ENCODE data around the gene HARS2. TPM values are rescaled to one million over a fixed set of nuclear protein-coding genes. Genes with fewer than 3 reads are reported as not detected.

The HARS2 gene
- total and polyA plus RNA-seq, 10 of the 15 experiments (the other 5 are each of a cell fraction or from before 2014, with no cell fraction given): 9.3 to 34.3 (median 24.8) TPM

DNA sequence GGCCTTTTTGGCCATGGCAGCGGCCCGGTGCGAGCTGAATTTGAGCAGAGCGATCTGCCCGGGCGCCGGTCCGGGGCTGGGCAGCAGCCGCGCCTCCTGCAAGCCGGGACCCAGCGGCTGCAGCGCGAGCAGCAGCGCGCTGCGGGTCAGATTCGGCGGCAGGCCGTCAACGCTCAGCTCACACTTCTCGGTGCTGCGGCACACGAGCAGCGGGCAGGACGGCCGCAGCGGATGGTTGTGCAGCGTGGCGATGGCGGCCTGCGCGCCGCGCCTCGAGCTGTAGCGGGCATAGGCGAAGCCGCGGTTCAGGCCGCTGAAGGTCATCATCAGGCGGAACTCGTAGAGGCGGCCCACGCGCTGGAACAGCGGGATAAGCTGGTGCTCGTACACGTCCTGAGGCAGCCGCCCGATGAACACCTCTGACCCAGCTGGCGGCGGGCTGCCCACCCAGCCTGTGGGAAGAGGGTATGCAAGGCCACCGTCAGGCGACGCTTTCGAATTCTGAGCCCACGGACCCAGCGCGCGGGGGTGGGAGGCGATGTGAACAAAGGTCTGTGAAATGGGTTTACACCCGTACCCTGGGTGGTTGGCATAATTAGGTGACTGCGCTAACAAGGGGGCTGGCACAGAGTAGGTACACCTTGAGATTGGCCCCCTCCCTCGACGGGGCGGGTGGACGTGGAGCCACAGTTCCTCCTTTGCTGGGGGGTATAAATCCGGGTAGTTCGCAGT lies 18.6 kb upstream of the HARS2 start:
- FAIRE-seq (no peak), DNase-seq (ENCODE audit: low read depth, low spot score) (no peak), ATAC-seq (no peak)
- ChIA-PET CTCF (interaction anchor here (0.7 to 1.0 kb wide), 2 partner anchors 18 to 314 kb away, joined by 3 read pairs; partner anchors contain the start of genes HARS1 and HARS2), SMC1A (ENCODE audit: uncharacterized antibody, unreplicated experiment) (no interaction called here), RAD21 (ENCODE audit: unreplicated experiment) (no interaction called here), POLR2A (no interaction called here)
- 98% methylated on average over 60 of the region's 70 CpGs for WGBS (ENCODE audit: insufficient coverage, insufficient replicate concordance, low lambda C conversion rate, missing lambda C conversion rate)
- TF ChIP-seq POLR2A (IDR thresholded peaks at IDR 0.05; ENCODE audit: low read depth, low read length) (peak; percentile 18; the same call in 1 of the 2 replicates), BHLHE40 (IDR thresholded peaks at IDR 0.05; ENCODE audit: borderline replicate concordance in 1 of 2, low read depth in 2 of 2, low read length in 1 of 2) (no peak)
- no peaks in the 10 kb centered on the region for H3K27me3 ChIP-seq (replicated peaks in 1 of 2; ENCODE audit: control insufficient read depth in 2 of 2, insufficient read depth in 2 of 2, low read length in 1 of 2)
- no TSS peak for BruUV-seq (replicated peaks)
- H3K4me3 ChIP-seq: no peak overlapping the region
- H4K20me1 ChIP-seq (ENCODE audit: control insufficient read depth, insufficient read depth): no peaks in the 10 kb centered on the region; the same call in 1 of the 2 replicates
- H3K9ac ChIP-seq (ENCODE audit: control insufficient read depth, insufficient read depth, low read length): no peak overlapping the region
- no peaks in the 10 kb centered on the region for H3K4me1 ChIP-seq (ENCODE audit: control insufficient read depth, insufficient read depth, low read length)
- in situ Hi-C loops (cut with MboI) (no loop called here), intact Hi-C loops (cut with micrococcal nuclease; ENCODE audit: unreplicated experiment) (no loop called here)
- H3K4me2 ChIP-seq (ENCODE audit: control insufficient read depth, insufficient read depth): no peak overlapping the region
- H3K79me2 ChIP-seq (ENCODE audit: control insufficient read depth, insufficient read depth, low read length): no peaks in the 10 kb centered on the region; the same call in 1 of the 2 replicates
- H3K27ac ChIP-seq (ENCODE audit: control insufficient read depth, insufficient read depth): no peak overlapping the region
- peaks cover 35 to 40% of the 10 kb centered on the region in 2 experiments for H3K36me3 ChIP-seq (ENCODE audit: control insufficient read depth in 2 of 2, insufficient read depth in 2 of 2, low read length in 1 of 2)
- H3K9me3 ChIP-seq (replicated peaks; ENCODE audit: control insufficient read depth, insufficient read depth, low read length): no peaks in the 10 kb centered on the region
- H2AFZ ChIP-seq (ENCODE audit: control insufficient read depth, low read depth, low read length): no peak overlapping the region

DNA sequence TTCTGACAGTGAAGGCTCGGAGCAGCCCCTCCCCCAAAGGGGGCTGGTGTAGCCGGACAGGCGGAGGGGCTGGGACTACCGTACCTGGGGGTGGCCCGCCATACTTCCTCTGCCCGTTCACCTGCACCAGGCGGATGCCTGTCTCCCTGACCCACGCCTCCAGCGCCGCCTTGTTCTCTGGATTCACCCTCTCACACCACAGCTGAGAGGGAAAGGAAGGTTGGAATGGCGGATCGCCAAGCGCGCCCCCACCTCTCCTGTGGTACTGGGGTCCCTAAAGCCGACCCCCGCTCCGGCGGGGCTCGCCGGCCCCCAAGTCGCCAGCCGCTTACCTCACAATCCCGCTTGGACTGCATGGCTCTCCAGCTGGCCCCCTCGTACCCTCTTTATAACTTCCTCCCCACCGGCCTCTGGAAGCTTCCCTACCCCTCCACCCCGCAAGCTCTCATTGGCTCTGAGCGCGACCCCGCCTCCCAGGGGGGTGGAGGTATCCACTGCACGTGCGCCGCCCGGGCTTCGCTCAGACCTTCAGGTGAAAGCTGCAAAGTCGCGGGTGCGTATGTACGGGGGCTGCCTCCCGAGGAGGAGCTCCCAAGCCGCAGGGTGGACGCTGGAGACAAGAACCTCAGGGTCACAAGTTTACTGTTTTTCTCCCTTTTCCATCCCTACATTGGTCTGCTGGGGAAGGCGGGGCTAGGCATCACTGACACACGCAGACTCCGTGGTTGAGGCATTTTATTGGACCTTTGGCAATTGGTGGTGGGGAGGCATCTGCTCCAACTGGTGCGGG lies 17.9 kb upstream of the HARS2 start, which contains the start of gene DND1:
TSS of gene DND1 (minus strand) at position 390 of the 790 bp plus-strand sequence. CDS start at position 356, 34 bp downstream.
- H3K4me3 ChIP-seq: no peak within 1 kb of the TSS
- ATAC-seq (no peak), FAIRE-seq (no peak), DNase-seq (ENCODE audit: low read depth, low spot score) (no peak)
- no peak within 1 kb of the TSS for H2AFZ ChIP-seq (ENCODE audit: control insufficient read depth, low read depth, low read length)
- POLR2A ChIA-PET: no interaction called here
- no peaks in the 10 kb centered on the region for H3K79me2 ChIP-seq (ENCODE audit: control insufficient read depth, insufficient read depth, low read length)
- no peaks in the 10 kb centered on the region for H3K9me3 ChIP-seq (replicated peaks; ENCODE audit: control insufficient read depth, insufficient read depth, low read length)
- no peak within 1 kb of the TSS for H3K4me2 ChIP-seq (ENCODE audit: control insufficient read depth, insufficient read depth)
- SMC1A ChIA-PET (ENCODE audit: uncharacterized antibody, unreplicated experiment): no interaction called here
- TF ChIP-seq NR2C2 (IDR thresholded peaks at IDR 0.05; ENCODE audit: borderline replicate concordance, control insufficient read depth, insufficient read length, low read depth): no peak
- peak; percentile 53 for TF ChIP-seq POLR2A (IDR thresholded peaks at IDR 0.05; ENCODE audit: low read depth, low read length)
- H3K9ac ChIP-seq (ENCODE audit: control insufficient read depth, insufficient read depth, low read length): no peak within 1 kb of the TSS
- intact Hi-C loops (cut with micrococcal nuclease; ENCODE audit: unreplicated experiment) (no loop called here), in situ Hi-C loops (cut with MboI) (no loop called here)
- no peaks in the 10 kb centered on the region for H3K27me3 ChIP-seq (replicated peaks in 1 of 2; ENCODE audit: control insufficient read depth in 2 of 2, insufficient read depth in 2 of 2, low read length in 1 of 2)
- CTCF ChIA-PET: no interaction called here
- no TSS peak for BruUV-seq (replicated peaks)
- no peak within 1 kb of the TSS for H3K27ac ChIP-seq (ENCODE audit: control insufficient read depth, insufficient read depth)
- no peaks in the 10 kb centered on the region for H3K4me1 ChIP-seq (ENCODE audit: control insufficient read depth, insufficient read depth, low read length)
- RAD21 ChIA-PET (ENCODE audit: unreplicated experiment): no interaction called here
- no peaks in the 10 kb centered on the region; the same call in 1 of the 2 replicates for H4K20me1 ChIP-seq (ENCODE audit: control insufficient read depth, insufficient read depth)
- WGBS (ENCODE audit: insufficient coverage, insufficient replicate concordance, low lambda C conversion rate, missing lambda C conversion rate): 98% methylated on average over 38 of the region's 45 CpGs
- peaks cover 34 to 38% of the 10 kb centered on the region in 2 experiments for H3K36me3 ChIP-seq (ENCODE audit: control insufficient read depth in 2 of 2, insufficient read depth in 2 of 2, low read length in 1 of 2)

Measured in GM12878 (cell line).